GM12891 (cell line): ENCODE data around the gene ST6GAL1.
"Not testable (repeated sequence)": the region's sequence is repeated elsewhere in the genome, so short reads cannot be mapped to it uniquely, and the experiment has no call there.

Experiments used
- DNase-seq: peaks from one replicate; pipeline ENCODE4 v3.0.0; 2011; ENCODE audit warnings: low spot score; ENCODE audit not compliant: insufficient read length
- FAIRE-seq: peaks from 2 replicates; lab custom pipeline; 2011; peaks lifted over from hg19 to GRCh38; lab: Jason Lieb, UNC
- PAX5 ChIP-seq: IDR thresholded peaks from 2 replicates; pipeline ENCODE4 v1.6.1; 2011; ENCODE audit warnings: low read length, moderate library complexity, mild to moderate bottlenecking; ENCODE audit not compliant: insufficient read depth, severe bottlenecking
- POLR2A ChIP-seq: IDR thresholded peaks from 2 replicates; pipeline ENCODE4 v1.6.1; 2011; ENCODE audit warnings: low read depth, low read length, control low read depth
- POLR2AphosphoS5 ChIP-seq: IDR thresholded peaks from 2 replicates; pipeline ENCODE4 v1.6.1; 2011; ENCODE audit warnings: low read depth, low read length, control low read depth
- POU2F2 ChIP-seq: IDR thresholded peaks from 2 replicates; pipeline ENCODE4 v1.6.1; 2011; ENCODE audit warnings: low read depth, mild to moderate bottlenecking, control low read depth, low read length, moderate library complexity
- SPI1 ChIP-seq: IDR thresholded peaks from 2 replicates; pipeline ENCODE4 v1.6.1; 2011; ENCODE audit warnings: low read depth, low read length, control low read depth
- TAF1 ChIP-seq: IDR thresholded peaks from 2 replicates; pipeline ENCODE4 v1.6.1; 2011; ENCODE audit warnings: low read depth, low read length, control low read depth

The ST6GAL1 gene

GRCh38 chr3:186895406-186895805 is 34.9 kb upstream of the ST6GAL1 start:
- no peak for TF ChIP-seq POLR2AphosphoS5
- no peak for TF ChIP-seq PAX5
- no peak for TF ChIP-seq POU2F2
- no peak for TF ChIP-seq SPI1
- TF ChIP-seq POLR2A: no peak
- no peak for TF ChIP-seq TAF1
- no peak for FAIRE-seq

GRCh38 chr3:186896006-186896405 is 34.3 kb upstream of the ST6GAL1 start:
- FAIRE-seq (no peak), DNase-seq (no peak)
- TF ChIP-seq PAX5 (no peak), SPI1 (no peak), POU2F2 (no peak), TAF1 (no peak), POLR2A (no peak), POLR2AphosphoS5 (no peak)

More at GRCh38 chr3:186895406-186895805, 34.9 kb upstream of the ST6GAL1 start:
- DNase-seq: no peak

- no peak for FAIRE-seq
- no peak for DNase-seq
Observed at GRCh38 chr3:186896875-186897274, 33.5 kb upstream of the ST6GAL1 start.

GRCh38 chr3:186901135-186901734 is 29.1 kb upstream of the ST6GAL1 start:
- DNase-seq (no peak), FAIRE-seq (no peak)
- TF ChIP-seq TAF1: no peak
- no peak for TF ChIP-seq PAX5

More at GRCh38 chr3:186896875-186897274, 33.5 kb upstream of the ST6GAL1 start:
- no peak for TF ChIP-seq POLR2A
- no peak for TF ChIP-seq TAF1
- no peak for TF ChIP-seq POU2F2
- TF ChIP-seq SPI1: no peak
- no peak for TF ChIP-seq POLR2AphosphoS5
- no peak for TF ChIP-seq PAX5

- DNase-seq (no peak), FAIRE-seq (no peak)
- TF ChIP-seq POLR2A: no peak
- no peak for TF ChIP-seq POU2F2
- TF ChIP-seq TAF1: no peak
- TF ChIP-seq POLR2AphosphoS5: no peak
Observed at GRCh38 chr3:186902154-186902553, 28.2 kb upstream of the ST6GAL1 start.

GRCh38 chr3:186902713-186903112 is 27.6 kb upstream of the ST6GAL1 start:
- DNase-seq (no peak), FAIRE-seq (no peak)
- TF ChIP-seq TAF1: no peak

GRCh38 chr3:186903676-186904075 is 26.6 kb upstream of the ST6GAL1 start:
- not testable (repeated sequence) for FAIRE-seq, DNase-seq

GRCh38 chr3:186907075-186907474 is 23.3 kb upstream of the ST6GAL1 start:
- DNase-seq, FAIRE-seq: not testable (repeated sequence)

- TF ChIP-seq POLR2A (no peak), PAX5 (no peak), POU2F2 (no peak), POLR2AphosphoS5 (no peak), TAF1 (no peak), SPI1 (no peak)
- no peak for FAIRE-seq
- DNase-seq: no peak
Observed at GRCh38 chr3:186909078-186909853, 21.1 kb upstream of the ST6GAL1 start.

GRCh38 chr3:186915806-186916796 is 14.2 kb upstream of the ST6GAL1 start:
- DNase-seq (no peak), FAIRE-seq (no peak)
- TF ChIP-seq TAF1 (no peak), POLR2A (no peak), POLR2AphosphoS5 (no peak), PAX5 (no peak), POU2F2 (no peak), SPI1 (no peak)
